HG03280 (cell line): Measurements from ENCODE around the gene CD3E.

Experiments
- ATAC-seq: cut with Tn5 transposase; IDR thresholded peaks from one replicate; pipeline ENCODE4 v1.9.1; 2021; ENCODE audit warnings: mild to moderate bottlenecking, moderate library complexity; ENCODE audit not compliant: unreplicated experiment

CD3E gene

GRCh38 chr11:118321386-118322082, 17.0 kb downstream of the CD3E start:
- ATAC-seq = no peak

DNA sequence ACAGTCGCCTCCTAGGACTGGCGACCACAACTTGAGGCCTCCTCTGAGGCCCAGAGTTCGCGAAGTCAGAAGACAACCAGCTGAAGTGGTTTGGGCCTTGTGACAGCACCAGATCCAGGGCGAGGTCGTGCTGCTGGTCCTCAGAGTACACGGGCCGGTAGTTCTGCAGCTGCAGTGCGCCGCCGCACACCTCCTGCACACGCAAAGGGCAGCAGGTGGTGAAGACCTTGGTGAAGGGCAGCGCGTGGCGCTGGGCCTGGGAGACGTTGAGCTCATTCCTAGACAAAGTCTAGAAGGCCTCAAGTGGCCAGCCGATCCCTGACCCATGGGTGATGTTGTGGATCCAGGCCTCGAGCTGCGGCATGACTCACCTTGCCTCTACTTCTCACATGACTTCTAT, 18.2 kb downstream of the CD3E start:
- no peak for ATAC-seq

- no peak for ATAC-seq
Observed at GRCh38 chr11:118325283-118325682, 20.8 kb downstream of the CD3E start.

DNA sequence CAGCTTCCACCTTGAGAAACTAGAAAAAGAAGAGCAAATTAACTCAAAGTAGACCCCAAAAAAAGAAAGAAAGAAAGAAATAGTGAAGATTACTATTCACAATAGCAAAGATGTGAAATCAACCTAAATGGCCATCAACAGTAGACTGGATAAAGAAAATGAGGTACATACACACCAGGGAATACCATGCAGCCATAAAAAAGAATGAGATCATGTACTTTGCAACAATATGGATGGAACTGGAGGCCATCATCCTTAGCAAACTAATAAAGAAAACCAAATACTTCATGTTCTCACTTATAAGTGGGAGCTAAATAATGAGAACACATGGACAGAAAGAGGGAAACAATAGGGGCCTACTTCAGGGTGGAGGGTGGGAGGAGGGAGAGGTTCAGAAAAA, 24.2 kb downstream of the CD3E start:
- no peak for ATAC-seq

GRCh38 chr11:118334745-118335144, 30.2 kb downstream of the CD3E start:
- ATAC-seq = no peak

- ATAC-seq = no peak
Observed at GRCh38 chr11:118338637-118339061, 34.1 kb downstream of the CD3E start.

- no peak for ATAC-seq
Observed at GRCh38 chr11:118339281-118339961, 34.9 kb downstream of the CD3E start.

DNA sequence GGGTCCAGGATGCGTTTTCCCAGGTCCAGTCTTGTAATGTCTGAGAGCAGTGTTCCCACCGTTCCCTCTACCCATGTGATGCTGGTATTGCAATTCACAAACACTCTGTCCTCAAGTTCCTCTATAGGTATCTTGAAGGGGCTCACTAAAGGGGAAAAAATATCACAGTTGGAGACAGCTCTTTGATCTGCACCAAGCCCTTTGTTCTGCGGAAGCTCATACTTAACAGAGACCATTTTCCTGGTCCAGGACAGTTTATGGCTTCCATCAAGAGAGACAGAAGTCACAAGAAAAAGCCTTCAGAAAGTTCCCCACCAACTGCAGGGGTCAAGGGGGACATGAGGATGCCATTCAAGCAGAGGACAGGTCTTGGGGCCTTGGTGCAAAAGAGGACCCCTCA, 35.9 kb downstream of the CD3E start:
- no peak for ATAC-seq

DNA sequence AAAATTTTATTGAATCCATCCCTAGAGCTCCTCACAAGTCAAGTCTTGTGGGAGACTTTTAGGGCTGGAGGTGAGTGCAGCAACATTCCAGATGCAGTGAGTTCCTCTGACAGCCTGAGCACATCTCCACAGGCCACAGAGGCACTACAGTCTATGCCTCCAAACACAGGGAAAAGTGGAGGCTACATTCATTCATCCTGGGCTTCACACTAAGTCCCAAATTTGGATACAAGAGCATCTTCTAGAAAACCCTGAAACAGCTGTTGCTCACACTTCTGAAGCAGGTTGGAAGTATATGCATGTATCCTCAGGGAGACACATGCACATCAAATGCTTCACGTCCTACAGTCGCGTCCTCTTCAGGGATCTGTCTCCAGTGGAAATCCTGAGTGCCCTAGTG, 36.7 kb downstream of the CD3E start:
- ATAC-seq = no peak

DNA sequence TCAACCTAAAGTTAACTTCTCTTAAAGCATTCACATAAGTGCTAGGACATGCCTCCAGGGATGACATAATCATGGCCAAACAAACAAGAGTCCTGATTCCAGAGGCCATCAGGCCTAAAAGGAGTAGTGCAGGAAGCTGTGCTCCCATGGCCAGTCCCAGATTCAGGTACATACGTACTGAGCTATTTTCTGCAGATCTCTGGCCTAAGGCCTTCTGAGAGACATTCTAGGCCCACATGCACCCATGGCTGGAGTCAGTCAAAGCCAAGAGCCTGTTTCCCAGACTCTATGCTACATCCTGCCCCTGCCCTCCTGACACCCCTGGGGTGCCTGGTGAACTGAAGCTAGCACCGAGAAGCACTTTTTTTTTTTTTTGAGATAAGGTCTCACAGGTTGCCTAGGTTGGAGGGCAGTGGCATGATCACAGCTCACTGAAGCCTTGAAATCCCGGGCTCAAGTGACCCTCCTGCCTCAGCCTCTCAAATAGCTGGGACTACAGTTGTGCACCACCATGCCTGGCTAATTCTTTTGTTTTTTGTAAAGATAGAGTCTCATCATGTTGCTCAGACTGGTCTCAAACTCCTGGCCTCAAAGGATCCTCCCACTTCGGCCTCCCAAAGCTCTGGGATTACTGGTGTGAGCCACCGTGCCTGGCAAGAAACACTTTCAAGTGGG, 37.4 kb downstream of the CD3E start:
- ATAC-seq = no peak

DNA sequence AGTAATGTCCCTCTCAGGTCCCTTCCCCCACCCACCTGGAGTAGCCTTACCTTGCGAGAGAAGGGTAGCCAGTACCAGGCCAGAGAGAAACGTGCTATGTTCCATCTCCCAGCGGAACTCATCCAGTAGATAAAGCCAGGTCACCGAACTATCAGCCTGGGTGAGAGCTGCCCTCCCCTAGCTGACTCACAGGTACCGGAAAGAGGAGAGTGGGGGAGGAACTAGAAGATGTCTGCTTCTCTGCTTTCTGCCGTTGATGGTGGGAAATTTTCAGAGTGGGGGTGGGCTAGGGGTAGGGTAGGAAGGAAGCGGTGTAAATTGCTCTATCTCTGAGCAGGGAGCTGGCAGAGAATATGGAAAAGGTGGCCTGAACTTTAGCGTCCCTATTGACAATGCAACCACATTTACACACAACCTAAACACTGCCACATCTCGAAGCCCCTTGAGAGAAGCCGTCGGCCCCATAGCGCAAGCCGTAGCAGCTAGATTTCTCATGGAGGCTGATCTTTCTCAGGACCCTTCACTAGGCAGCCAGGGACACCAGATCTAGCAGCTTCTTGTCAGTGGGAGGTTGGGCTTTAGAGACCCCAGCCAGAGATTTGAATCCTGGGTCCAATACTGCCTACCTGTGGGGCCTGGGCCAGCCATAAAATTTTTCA, 38.1 kb downstream of the CD3E start, which contains the start of gene CD3D:
CD3D (minus strand) TSS at position 203 of the 659 bp plus-strand sequence; CDS start at position 105, 98 bp downstream.
- no peak for ATAC-seq

GRCh38 chr11:118343248-118343647, 38.7 kb downstream of the CD3E start:
- no peak for ATAC-seq

GRCh38 chr11:118343981-118344515, 39.5 kb downstream of the CD3E start, which contains the start of gene CD3G:
TSS of gene CD3G (plus strand) at chr11:118344344. CDS start at chr11:118344424, 80 bp downstream.
- ATAC-seq = no peak

- no peak for ATAC-seq
Observed at GRCh38 chr11:118349475-118349874, 44.9 kb downstream of the CD3E start.

GRCh38 chr11:118353084-118353710, 48.7 kb downstream of the CD3E start:
- no peak for ATAC-seq

DNA sequence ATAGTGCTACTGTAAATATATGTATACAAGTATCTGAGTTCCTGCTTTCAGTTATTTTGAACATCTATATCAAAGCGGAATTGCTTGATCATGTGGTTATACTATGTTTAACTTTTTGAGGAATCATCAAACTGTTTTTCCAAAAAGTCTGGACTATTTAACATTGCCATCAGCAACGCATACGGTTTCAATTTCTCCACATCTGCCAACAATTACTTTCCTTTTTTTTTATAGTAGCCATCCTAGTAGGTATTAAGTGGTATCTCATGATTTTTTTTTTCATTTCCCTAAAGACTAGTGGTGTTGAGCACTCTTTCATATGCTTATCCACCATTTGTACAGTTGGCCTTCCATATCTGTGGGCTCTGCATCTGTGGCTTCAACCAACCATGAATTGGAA, 53.5 kb downstream of the CD3E start:
- no peak for ATAC-seq

- ATAC-seq = peak; percentile 97
Observed at GRCh38 chr11:118359295-118359958, 54.9 kb downstream of the CD3E start, which contains the start of gene UBE4A. TSS of gene UBE4A (plus strand) at chr11:118359600. CDS start at chr11:118365081, 5,481 bp downstream.

GRCh38 chr11:118364956-118365615, 60.6 kb downstream of the CD3E start:
- ATAC-seq = no peak
